Osteoblast (primary cell): ENCODE results near the gene CDR2L. TPM values are rescaled to one million over a fixed set of nuclear protein-coding genes. Genes with fewer than 3 reads are reported as not detected.
A peak's percentile ranks its signal among the peaks of the same experiment; 100 is the strongest.

ENCODE experiments used
- DNase-seq: peaks from one replicate; pipeline ENCODE4 v3.0.0; 2011; ENCODE audit warnings: low spot score, mixed read lengths; ENCODE audit not compliant: insufficient read length; ENCODE audit errors: missing footprints
- H2AFZ ChIP-seq: 2 replicates; pipeline ENCODE4 v1.6.0; 2011; ENCODE audit warnings: mild to moderate bottlenecking, low read length
- H3K27ac ChIP-seq: 2 replicates; pipeline ENCODE4 v1.5.1; 2011; ENCODE audit warnings: mild to moderate bottlenecking, low read depth, low read length, moderate library complexity
- H3K27me3 ChIP-seq: 2 replicates; pipeline ENCODE4 v1.6.0; 2012; ENCODE audit warnings: mild to moderate bottlenecking, control low read depth, inconsistent platforms, low read length, moderate library complexity; ENCODE audit not compliant: insufficient read depth
- H3K36me3 ChIP-seq: 2 replicates; pipeline ENCODE4 v1.5.1; 2011; ENCODE audit warnings: mild to moderate bottlenecking, low read length, control low read depth, moderate library complexity; ENCODE audit not compliant: insufficient read depth
- H3K4me1 ChIP-seq: 2 replicates; pipeline ENCODE4 v1.5.1; 2011; ENCODE audit warnings: mild to moderate bottlenecking, low read length, control low read depth, moderate library complexity; ENCODE audit not compliant: insufficient read depth
- H3K4me2 ChIP-seq: 2 replicates; pipeline ENCODE4 v1.6.0; 2011; ENCODE audit warnings: mild to moderate bottlenecking, low read length; ENCODE audit not compliant: insufficient read depth
- H3K4me3 ChIP-seq: fragments of 200-600 bp; sonication (generic); 3 replicates; pipeline ENCODE4 v1.5.1; 2012; ENCODE audit warnings: mild to moderate bottlenecking, low read length, inconsistent platforms; ENCODE audit not compliant: insufficient read depth
- H3K79me2 ChIP-seq: 2 replicates; pipeline ENCODE4 v1.6.0; 2012; ENCODE audit warnings: mild to moderate bottlenecking, low read length, control low read depth, inconsistent platforms; ENCODE audit not compliant: insufficient read depth
- H3K9me3 ChIP-seq: 2 replicates; pipeline ENCODE4 v1.5.1; 2011; ENCODE audit warnings: low read depth, low read length, control low read depth
- H4K20me1 ChIP-seq: 2 replicates; pipeline ENCODE4 v1.6.0; 2012; ENCODE audit warnings: mild to moderate bottlenecking, low read length, control low read depth; ENCODE audit not compliant: insufficient read depth
- total RNA-seq: library from RNA; depleted of rRNA; stranded (reverse); fragments of >200 nt; gene quantifications from 2 replicates; pipeline ENCODE4 v1.2.3, GENCODE V29; 2012
- TF ChIP-seq, protein P1 (sequence below): IDR thresholded peaks from 2 replicates; pipeline ENCODE4 v1.5.1; 2011; ENCODE audit warnings: mild to moderate bottlenecking, low read depth, low read length, moderate library complexity; ENCODE audit errors: extremely low read depth

Gene CDR2L
- total RNA-seq, 1 donor: 16.6 TPM

DNA sequence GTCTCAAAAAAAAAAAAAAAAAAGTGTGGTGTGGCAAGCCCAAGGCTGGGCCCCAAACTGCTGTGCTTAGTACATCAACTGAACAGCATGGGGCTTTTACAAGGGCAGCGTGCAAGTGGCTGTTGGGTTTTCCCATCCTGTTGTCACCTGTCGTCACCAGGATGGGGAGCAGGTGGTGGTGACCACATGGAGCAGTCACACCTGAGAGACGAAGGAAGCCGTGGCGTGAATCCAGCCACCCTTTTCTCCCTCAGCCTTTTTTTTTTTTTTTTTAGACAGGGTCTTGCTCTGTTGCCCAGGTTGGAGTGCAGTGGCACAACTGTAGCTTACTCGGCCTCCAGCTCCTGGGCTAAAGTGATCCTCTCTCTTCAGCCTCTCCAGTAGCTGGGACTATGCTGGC, 20.9 kb downstream of the CDR2L start:
- Histone ChIP-seq H3K4me3 (no peak overlapping the region), H3K27me3 (no peaks in the 10 kb centered on the region), H2AFZ (no peak overlapping the region), H3K4me1 (peaks cover 15% of the 10 kb centered on the region), H3K27ac (no peak overlapping the region), H4K20me1 (peaks cover 2% of the 10 kb centered on the region), H3K79me2 (peaks cover 7% of the 10 kb centered on the region), H3K9me3 (no peaks in the 10 kb centered on the region), H3K4me2 (no peak overlapping the region), H3K36me3 (peaks cover 5% of the 10 kb centered on the region)
- no peak for DNase-seq
- TF ChIP-seq, protein P1, sequence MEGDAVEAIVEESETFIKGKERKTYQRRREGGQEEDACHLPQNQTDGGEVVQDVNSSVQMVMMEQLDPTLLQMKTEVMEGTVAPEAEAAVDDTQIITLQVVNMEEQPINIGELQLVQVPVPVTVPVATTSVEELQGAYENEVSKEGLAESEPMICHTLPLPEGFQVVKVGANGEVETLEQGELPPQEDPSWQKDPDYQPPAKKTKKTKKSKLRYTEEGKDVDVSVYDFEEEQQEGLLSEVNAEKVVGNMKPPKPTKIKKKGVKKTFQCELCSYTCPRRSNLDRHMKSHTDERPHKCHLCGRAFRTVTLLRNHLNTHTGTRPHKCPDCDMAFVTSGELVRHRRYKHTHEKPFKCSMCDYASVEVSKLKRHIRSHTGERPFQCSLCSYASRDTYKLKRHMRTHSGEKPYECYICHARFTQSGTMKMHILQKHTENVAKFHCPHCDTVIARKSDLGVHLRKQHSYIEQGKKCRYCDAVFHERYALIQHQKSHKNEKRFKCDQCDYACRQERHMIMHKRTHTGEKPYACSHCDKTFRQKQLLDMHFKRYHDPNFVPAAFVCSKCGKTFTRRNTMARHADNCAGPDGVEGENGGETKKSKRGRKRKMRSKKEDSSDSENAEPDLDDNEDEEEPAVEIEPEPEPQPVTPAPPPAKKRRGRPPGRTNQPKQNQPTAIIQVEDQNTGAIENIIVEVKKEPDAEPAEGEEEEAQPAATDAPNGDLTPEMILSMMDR: no peak

DNA sequence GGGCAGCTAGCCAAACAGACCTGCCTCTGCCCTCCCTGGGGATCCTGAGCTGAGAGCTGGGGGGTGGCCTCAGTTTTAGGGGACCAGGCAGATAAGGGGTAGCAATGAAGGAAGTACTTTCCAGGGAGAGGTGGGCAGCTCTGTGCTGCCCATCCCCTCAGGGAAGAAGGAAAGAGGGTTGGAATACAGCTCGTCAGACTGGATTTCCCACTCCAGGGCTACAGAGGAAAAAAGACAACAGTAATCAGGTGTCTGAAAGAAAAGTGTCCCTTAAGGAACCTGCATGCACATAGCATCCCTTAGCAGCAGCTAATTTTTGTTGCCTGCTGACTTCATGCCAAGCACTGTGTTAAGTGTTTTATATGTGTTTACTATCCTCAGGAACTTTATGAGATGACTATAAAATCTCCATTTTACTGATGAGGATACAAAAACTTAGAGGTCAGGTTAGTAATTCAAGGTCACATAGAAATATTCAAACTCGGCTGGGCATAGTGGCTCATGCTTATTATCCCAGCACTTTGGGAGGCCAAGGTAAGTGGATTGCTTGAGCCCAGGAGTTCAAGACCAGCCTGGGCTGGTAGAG, 21.8 kb downstream of the CDR2L start:
- peaks cover 21% of the 10 kb centered on the region for H3K4me1 ChIP-seq
- TF ChIP-seq, protein P1: no peak
- H4K20me1 ChIP-seq: peaks cover 2% of the 10 kb centered on the region
- no peak overlapping the region for H3K27ac ChIP-seq
- no peak for DNase-seq
- H3K79me2 ChIP-seq: peaks cover 13% of the 10 kb centered on the region
- peaks cover 5% of the 10 kb centered on the region for H3K36me3 ChIP-seq
- H3K9me3 ChIP-seq: no peaks in the 10 kb centered on the region
- no peak overlapping the region for H3K4me3 ChIP-seq
- H3K27me3 ChIP-seq: no peaks in the 10 kb centered on the region
- no peak overlapping the region for H3K4me2 ChIP-seq
- H2AFZ ChIP-seq: no peak overlapping the region

DNA sequence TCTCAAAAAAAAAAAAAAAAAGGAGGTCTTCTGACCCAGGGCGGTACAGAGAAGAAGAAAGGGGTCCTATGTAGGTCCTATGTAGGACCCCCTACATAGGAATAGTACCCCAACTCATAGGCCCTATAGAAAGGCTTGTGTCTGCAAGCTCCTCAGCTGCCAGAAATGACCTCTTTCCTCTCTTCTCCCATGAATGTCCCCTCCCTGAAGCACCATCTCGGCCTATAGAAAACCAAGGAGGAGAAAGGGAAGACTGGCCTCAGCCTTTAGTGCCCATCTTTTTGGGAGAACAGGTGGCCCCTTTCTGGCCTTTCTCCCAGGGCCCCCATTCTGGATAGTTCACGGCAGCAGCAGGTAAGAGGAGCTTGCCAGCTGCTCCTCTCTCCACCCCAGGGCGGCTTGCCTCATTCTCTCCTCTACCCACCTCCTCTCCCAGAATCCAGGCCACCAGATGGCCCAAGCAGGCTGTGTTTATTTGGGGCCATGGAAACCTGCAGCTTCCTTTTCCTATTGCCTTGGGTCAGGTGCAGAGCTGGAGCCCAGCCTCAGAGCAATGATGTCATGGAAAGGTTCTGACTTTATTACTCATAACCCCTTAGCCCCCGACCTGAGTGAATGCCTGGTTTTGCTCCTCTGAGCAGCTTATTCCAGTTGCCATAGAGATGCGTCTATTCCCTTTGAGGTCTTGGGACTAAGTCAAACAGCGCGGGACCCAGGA, 23.4 kb downstream of the CDR2L start:
- H3K79me2 ChIP-seq: peaks cover 22% of the 10 kb centered on the region
- H3K27ac ChIP-seq: peak overlapping the region; percentile 60
- H2AFZ ChIP-seq: no peak overlapping the region

More for the DNA sequence above, 23.4 kb downstream of the CDR2L start:
- no peaks in the 10 kb centered on the region for H3K27me3 ChIP-seq
- peak overlapping the region; percentile 100 for H3K4me2 ChIP-seq
- TF ChIP-seq, protein P1: no peak
- no peak overlapping the region for H3K4me3 ChIP-seq
- peaks cover 21% of the 10 kb centered on the region for H3K4me1 ChIP-seq
- H3K9me3 ChIP-seq: no peaks in the 10 kb centered on the region
- H3K36me3 ChIP-seq: no peaks in the 10 kb centered on the region
- no peak for DNase-seq
- H4K20me1 ChIP-seq: no peaks in the 10 kb centered on the region
